H7 (cell line): ENCODE results near the gene UBASH3A. TPM values are rescaled to one million over a fixed set of nuclear protein-coding genes. Genes with fewer than 3 reads are reported as not detected.

Experiments used
- DNase-seq: peaks from one replicate; pipeline ENCODE4 v3.0.0; 2012
- H3K27me3 ChIP-seq: 2 replicates; pipeline ENCODE4 v1.6.0; 2011; ENCODE audit warnings: mild to moderate bottlenecking, low read length; ENCODE audit not compliant: control insufficient read depth, insufficient read depth
- H3K36me3 ChIP-seq: replicated peaks from 2 replicates; pipeline ENCODE4 v1.5.1; 2011; ENCODE audit warnings: low read length; ENCODE audit not compliant: control insufficient read depth, insufficient read depth
- H3K4me3 ChIP-seq: 2 replicates; pipeline ENCODE4 v1.5.1; 2011; ENCODE audit warnings: low read depth, mild to moderate bottlenecking, control low read depth, low read length, moderate library complexity; ENCODE audit not compliant: insufficient read depth
- total RNA-seq: library from RNA; depleted of rRNA; stranded (reverse); fragments of >200 nt; shearing (Covaris generic); gene quantifications from 2 replicates; pipeline ENCODE4 v1.2.3, GENCODE V29; 2014

Gene UBASH3A
- total RNA-seq, 1 experiment from 2014 or later = not detected

- Histone ChIP-seq H3K36me3 (no peaks in the 10 kb centered on the region), H3K27me3 (no peaks in the 10 kb centered on the region), H3K4me3 (no peak overlapping the region)
- DNase-seq = no peak
Measured at GRCh38 chr21:42417533-42417932, 13.8 kb downstream of the UBASH3A start.

- DNase-seq = no peak
- H3K4me3 ChIP-seq = no peak overlapping the region
- no peaks in the 10 kb centered on the region for H3K27me3 ChIP-seq
- H3K36me3 ChIP-seq = no peaks in the 10 kb centered on the region
Measured at GRCh38 chr21:42418886-42419285, 15.2 kb downstream of the UBASH3A start.

- no peaks in the 10 kb centered on the region for H3K36me3 ChIP-seq
- no peak overlapping the region for H3K4me3 ChIP-seq
- no peaks in the 10 kb centered on the region for H3K27me3 ChIP-seq
- no peak for DNase-seq
Measured at GRCh38 chr21:42419845-42420244, 16.1 kb downstream of the UBASH3A start.

GRCh38 chr21:42421018-42421793 is 17.5 kb downstream of the UBASH3A start:
- H3K27me3 ChIP-seq = no peaks in the 10 kb centered on the region
- no peak overlapping the region for H3K4me3 ChIP-seq
- H3K36me3 ChIP-seq = no peaks in the 10 kb centered on the region
- no peak for DNase-seq

- no peaks in the 10 kb centered on the region for H3K36me3 ChIP-seq
- H3K4me3 ChIP-seq = no peak overlapping the region
- H3K27me3 ChIP-seq = no peaks in the 10 kb centered on the region
- DNase-seq = no peak
Measured at GRCh38 chr21:42423197-42423675, 19.5 kb downstream of the UBASH3A start.

- no peaks in the 10 kb centered on the region for H3K27me3 ChIP-seq
- no peaks in the 10 kb centered on the region for H3K36me3 ChIP-seq
- H3K4me3 ChIP-seq = no peak overlapping the region
- no peak for DNase-seq
Measured at GRCh38 chr21:42423685-42424084, 20.0 kb downstream of the UBASH3A start.

GRCh38 chr21:42424914-42425541 is 21.3 kb downstream of the UBASH3A start:
- H3K36me3 ChIP-seq = no peaks in the 10 kb centered on the region
- no peak for DNase-seq
- H3K4me3 ChIP-seq = no peak overlapping the region
- H3K27me3 ChIP-seq = no peaks in the 10 kb centered on the region

GRCh38 chr21:42425591-42425990 is 21.9 kb downstream of the UBASH3A start:
- DNase-seq = no peak
- H3K27me3 ChIP-seq = no peaks in the 10 kb centered on the region
- no peak overlapping the region for H3K4me3 ChIP-seq
- H3K36me3 ChIP-seq = no peaks in the 10 kb centered on the region

GRCh38 chr21:42426424-42426823 is 22.7 kb downstream of the UBASH3A start:
- DNase-seq = no peak
- Histone ChIP-seq H3K4me3 (no peak overlapping the region), H3K27me3 (no peaks in the 10 kb centered on the region), H3K36me3 (no peaks in the 10 kb centered on the region)

GRCh38 chr21:42426876-42427480 is 23.3 kb downstream of the UBASH3A start:
- no peak for DNase-seq
- H3K27me3 ChIP-seq = no peaks in the 10 kb centered on the region
- H3K36me3 ChIP-seq = no peaks in the 10 kb centered on the region
- no peak overlapping the region for H3K4me3 ChIP-seq

GRCh38 chr21:42427809-42428419 is 24.2 kb downstream of the UBASH3A start:
- no peak overlapping the region for H3K4me3 ChIP-seq
- no peak for DNase-seq
- no peaks in the 10 kb centered on the region for H3K36me3 ChIP-seq
- no peaks in the 10 kb centered on the region for H3K27me3 ChIP-seq

GRCh38 chr21:42429021-42429420 is 25.3 kb downstream of the UBASH3A start:
- DNase-seq = no peak
- H3K36me3 ChIP-seq = no peaks in the 10 kb centered on the region
- H3K27me3 ChIP-seq = no peaks in the 10 kb centered on the region
- H3K4me3 ChIP-seq = no peak overlapping the region

GRCh38 chr21:42429856-42430255 is 26.2 kb downstream of the UBASH3A start:
- H3K36me3 ChIP-seq = no peaks in the 10 kb centered on the region
- H3K4me3 ChIP-seq = no peak overlapping the region
- peak; percentile 70 for DNase-seq
- no peaks in the 10 kb centered on the region for H3K27me3 ChIP-seq

GRCh38 chr21:42430521-42430920 is 26.8 kb downstream of the UBASH3A start:
- Histone ChIP-seq H3K36me3 (no peaks in the 10 kb centered on the region), H3K4me3 (no peak overlapping the region), H3K27me3 (no peaks in the 10 kb centered on the region)
- no peak for DNase-seq

- H3K36me3 ChIP-seq = no peaks in the 10 kb centered on the region
- no peak overlapping the region for H3K4me3 ChIP-seq
- DNase-seq = no peak
- H3K27me3 ChIP-seq = no peaks in the 10 kb centered on the region
Measured at GRCh38 chr21:42431196-42431595, 27.5 kb downstream of the UBASH3A start.
